ENCODE data around the gene THRB. TPM values are rescaled to one million over a fixed set of nuclear protein-coding genes. Genes with fewer than 3 reads are reported as not detected.

THRB gene
- total and polyA plus RNA-seq, 2 donors (not counting 3 experiments of a cell fraction or from before 2014, with no cell fraction given) = 0.06 TPM; not detected in 1

DNA sequence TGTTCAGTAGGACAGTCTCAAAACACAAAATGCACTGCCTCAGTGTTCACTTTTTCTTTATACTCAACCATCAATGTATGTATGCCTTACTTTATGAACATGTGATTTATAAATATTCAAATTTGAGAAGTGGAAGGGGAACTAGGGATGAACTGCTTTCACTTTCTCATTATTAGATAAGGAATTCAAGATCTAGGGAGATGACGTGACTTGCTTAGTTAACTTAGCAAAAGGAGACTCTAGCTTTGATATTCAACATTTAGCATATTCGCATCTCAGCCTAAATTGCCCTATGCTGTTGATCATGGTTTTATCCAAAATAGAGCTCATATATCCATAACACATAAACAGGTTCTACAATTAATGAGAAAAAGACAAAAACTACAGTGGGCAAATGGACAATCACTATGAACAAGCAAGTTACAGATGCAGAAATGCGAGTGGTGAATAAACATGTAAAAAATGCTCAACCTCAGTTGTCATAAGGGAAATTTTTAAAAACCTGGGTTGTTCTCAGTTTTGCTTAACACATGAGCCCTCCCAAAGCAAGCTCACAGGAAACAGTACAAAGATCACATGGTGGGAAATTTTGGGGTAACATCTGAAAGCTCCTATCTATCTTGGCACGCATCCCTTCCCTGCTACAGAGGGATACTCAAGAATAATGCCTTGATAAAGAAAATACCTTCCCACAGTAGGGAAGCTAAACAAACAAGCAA lies 269.8 kb downstream of the THRB start:
- FAIRE-seq (no peak), DNase-seq (ENCODE audit: low read depth, low spot score) (no peak)
- no peaks in the 10 kb centered on the region for H3K9me1 ChIP-seq (replicated peaks; ENCODE audit: control insufficient read depth, extremely low read depth, insufficient read depth, low read length)
- TF ChIP-seq GATA2 (IDR thresholded peaks at IDR 0.05; ENCODE audit: insufficient read depth, insufficient read length, low read depth, low read length) (no peak), FOS (IDR thresholded peaks at IDR 0.05; ENCODE audit: borderline replicate concordance, insufficient read depth, low read length) (no peak), POLR2AphosphoS5 (IDR thresholded peaks at IDR 0.05; ENCODE audit: insufficient read depth, low read depth, low read length) (no peak), CTCF (IDR thresholded peaks at IDR 0.05; ENCODE audit: extremely low read depth in 1 of 2, insufficient read depth in 1 of 2, low read depth in 1 of 2, low read length in 2 of 2) (no peak), EZH2 (IDR thresholded peaks at IDR 0.05; ENCODE audit: borderline replicate concordance, low read depth, low read length, severe bottlenecking) (no peak), MAX (IDR thresholded peaks at IDR 0.05; ENCODE audit: insufficient read depth, insufficient read length) (no peak), MYC (IDR thresholded peaks at IDR 0.05; ENCODE audit: low read depth, low read length) (no peak), JUN (IDR thresholded peaks at IDR 0.05; ENCODE audit: borderline replicate concordance, insufficient read depth, insufficient read length, low read depth) (no peak), POLR2A (IDR thresholded peaks at IDR 0.05; ENCODE audit: low read depth, low read length) (no peak)
- H3K9me3 ChIP-seq (replicated peaks; ENCODE audit: control insufficient read depth, insufficient read depth, low read length) = no peaks in the 10 kb centered on the region
- ChIA-PET POLR2A (no interaction called here), CTCF (interaction anchor here (1.1 to 1.5 kb wide), 2 partner anchors 39 to 456 kb away, joined by 3 to 8 read pairs; no protein-coding TSS in a partner anchor)
- no peak overlapping the region for H3K27ac ChIP-seq (ENCODE audit: insufficient read depth, low read depth, low read length)
- H3K4me2 ChIP-seq (ENCODE audit: insufficient read depth, low read length) = no peak overlapping the region
- H2AFZ ChIP-seq (ENCODE audit: low read depth, low read length) = no peak overlapping the region
- no TSS peak for BruUV-seq (replicated peaks)
- H3K79me2 ChIP-seq (ENCODE audit: control insufficient read depth, insufficient read depth, low read length) = no peaks in the 10 kb centered on the region
- intact Hi-C loops (cut with micrococcal nuclease) (no loop called here), dilution Hi-C loops (cut with MboI; ENCODE audit: extremely low pct_ligation_motif_present, low sequenced_read_pairs) (no loop called here)
- no peak overlapping the region for H3K4me3 ChIP-seq (replicated peaks in 1 of 3; ENCODE audit: insufficient read depth in 1 of 3, low read depth in 1 of 3, low read length in 3 of 3)
- H3K27me3 ChIP-seq (ENCODE audit: control insufficient read depth in 2 of 2, insufficient read depth in 2 of 2, low read length in 2 of 2) = no peaks in the 10 kb centered on the region
- peaks cover 5% of the 10 kb centered on the region for H3K4me1 ChIP-seq (ENCODE audit: control insufficient read depth, extremely low read depth, insufficient read depth, low read length)
- no peaks in the 10 kb centered on the region for H3K36me3 ChIP-seq (ENCODE audit: control insufficient read depth in 2 of 2, extremely low read depth in 1 of 2, insufficient read depth in 2 of 2, low read length in 2 of 2)
- H4K20me1 ChIP-seq (replicated peaks; ENCODE audit: control insufficient read depth, extremely low read depth, insufficient read depth, low read length) = no peaks in the 10 kb centered on the region
- H3K9ac ChIP-seq (replicated peaks; ENCODE audit: extremely low read depth, insufficient read depth, low read length) = no peak overlapping the region

Data from endothelial cell of umbilical vein (primary cell).